Cerebellar nuclear complex (tissue), 1 donor: ENCODE results near the gene ZSWIM8.

Source experiments
- DNase-seq, 2 experiments: peaks; one replicate each; lab custom pipeline; 2025; lab: John Stamatoyannopoulos, UW

ZSWIM8 gene

GRCh38 chr10:73841526-73842285 is 56.3 kb downstream of the ZSWIM8 start:
- DNase-seq, result no peak

GRCh38 chr10:73842349-73842748 is 56.9 kb downstream of the ZSWIM8 start:
- DNase-seq, result no peak

DNA sequence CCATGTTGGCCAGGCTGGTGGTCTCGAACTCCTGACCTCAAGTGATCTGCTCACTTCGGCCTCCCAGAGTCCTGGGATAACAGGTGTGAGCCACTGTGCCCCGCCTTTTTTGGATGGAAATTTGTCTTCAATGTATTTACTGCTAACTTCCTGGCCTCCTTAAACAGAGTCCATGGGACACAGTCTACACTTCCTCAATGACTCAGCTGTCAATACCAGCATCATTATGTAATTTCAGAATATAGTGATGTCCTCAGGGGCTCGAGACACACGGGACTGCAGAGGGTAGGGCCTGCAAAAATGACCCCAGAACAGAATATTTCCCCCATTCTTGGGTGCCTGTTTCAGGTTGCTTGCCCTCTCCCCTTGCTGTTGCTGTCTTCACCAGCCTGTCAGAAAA is 57.9 kb downstream of the ZSWIM8 start:
- no peak for DNase-seq

- no peak for DNase-seq
Observed at GRCh38 chr10:73847031-73847430, 61.6 kb downstream of the ZSWIM8 start.

GRCh38 chr10:73848821-73849489 is 63.5 kb downstream of the ZSWIM8 start:
- DNase-seq, result peak in 1 of 2 experiments; percentile 25

GRCh38 chr10:73850211-73850610 is 64.8 kb downstream of the ZSWIM8 start:
- no peak for DNase-seq

DNA sequence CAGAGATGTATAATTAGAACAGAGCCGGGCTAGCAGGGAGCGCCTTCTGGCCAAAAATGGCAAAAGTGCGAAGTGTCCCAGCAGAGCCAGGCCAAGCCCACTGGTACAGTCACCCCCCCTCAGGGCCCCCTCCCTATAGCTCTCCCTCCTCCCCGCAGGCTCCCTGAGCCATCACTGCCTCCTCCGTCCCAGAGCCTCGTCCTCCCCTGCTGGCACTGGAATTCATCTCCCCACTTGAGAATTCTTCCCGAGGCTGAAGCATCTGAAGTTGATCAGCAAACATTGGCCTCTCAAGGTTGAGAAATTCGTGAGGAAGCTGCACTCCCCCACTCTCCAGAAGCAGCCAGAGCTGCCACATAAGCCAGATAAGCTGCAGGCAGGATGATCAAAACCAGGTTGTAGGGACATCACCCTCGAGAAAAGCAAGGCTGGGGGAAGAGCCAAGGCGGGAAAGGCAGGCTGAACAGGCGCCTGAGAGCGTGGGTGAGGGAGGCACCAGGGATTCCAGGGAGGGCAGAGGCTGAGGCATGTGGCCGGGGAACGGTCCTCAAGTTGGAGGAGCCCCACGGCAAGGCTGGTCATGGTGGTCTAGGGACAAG is 65.6 kb downstream of the ZSWIM8 start:
- DNase-seq, result no peak
